HG03439 (cell line): ENCODE data around the gene ABCC9.
"Not testable (repeated sequence)": the region's sequence is repeated elsewhere in the genome, so short reads cannot be mapped to it uniquely, and the experiment has no call there.

ENCODE experiments used
- ATAC-seq: cut with Tn5 transposase; IDR thresholded peaks from one replicate; pipeline ENCODE4 v1.9.1; 2021; ENCODE audit warnings: mild to moderate bottlenecking, moderate library complexity; ENCODE audit not compliant: unreplicated experiment

ABCC9 gene

GRCh38 chr12:21819236-21819635 is 122.0 kb downstream of the ABCC9 start:
- no peak for ATAC-seq

DNA sequence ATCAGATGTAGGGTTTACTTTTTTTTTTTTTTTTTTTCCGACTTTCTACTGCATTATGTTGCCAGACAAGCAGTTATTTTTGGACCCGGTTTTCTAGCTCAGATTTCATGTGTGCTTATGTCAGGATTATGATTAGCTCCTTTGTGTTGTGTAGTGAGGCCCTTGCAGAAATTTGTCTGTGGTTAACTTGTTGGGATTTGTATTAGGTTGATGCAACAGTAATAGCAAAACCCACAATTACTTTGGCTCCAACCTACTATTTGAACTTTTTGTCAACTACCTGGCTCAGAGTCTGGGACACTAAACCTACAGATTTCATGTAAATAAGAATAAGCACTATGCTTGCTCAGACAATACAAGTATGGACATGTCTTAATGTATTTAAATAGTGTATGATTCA is 122.6 kb downstream of the ABCC9 start:
- ATAC-seq, result no peak

- ATAC-seq, result no peak
Measured at GRCh38 chr12:21815306-21816062, 125.7 kb downstream of the ABCC9 start.

- ATAC-seq, result no peak
Measured at GRCh38 chr12:21814814-21815213, 126.4 kb downstream of the ABCC9 start.

GRCh38 chr12:21814327-21814726 is 126.9 kb downstream of the ABCC9 start:
- no peak for ATAC-seq

DNA sequence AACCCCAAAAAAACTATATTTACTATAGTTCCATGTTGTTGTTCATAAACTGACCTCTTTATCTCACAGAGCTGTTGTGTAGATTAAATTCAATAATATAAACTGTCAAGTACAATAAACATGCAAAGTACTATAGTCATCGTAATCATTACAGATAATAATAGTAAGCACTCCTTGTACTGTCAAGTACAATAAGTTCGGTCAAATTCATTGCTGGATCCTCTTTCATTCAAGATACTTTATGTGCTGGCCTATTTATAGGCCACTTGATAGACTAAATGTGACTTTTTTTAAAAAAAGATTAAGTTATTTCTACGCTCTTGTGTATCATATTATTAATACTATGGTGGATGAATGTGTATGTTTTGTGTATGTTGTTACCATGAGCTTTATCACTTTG is 127.5 kb downstream of the ABCC9 start:
- no peak for ATAC-seq

DNA sequence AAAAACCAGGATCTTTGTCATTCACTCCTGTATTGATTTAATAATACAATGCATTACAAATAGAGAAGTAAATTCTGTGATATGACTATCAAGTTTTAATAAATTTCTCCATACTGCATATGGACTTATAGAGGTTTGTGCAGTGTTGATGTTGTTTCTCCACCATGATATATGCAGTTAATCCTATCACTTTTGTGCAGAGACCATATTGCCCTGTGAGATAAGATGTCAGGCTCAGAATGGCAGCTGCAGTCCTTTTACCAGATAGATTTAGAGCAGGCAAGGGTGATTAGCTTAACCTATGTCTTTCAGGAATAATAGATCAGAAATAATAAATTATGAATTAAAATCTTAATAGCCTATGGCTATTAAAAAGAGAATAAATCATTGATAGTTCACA is 128.1 kb downstream of the ABCC9 start:
- ATAC-seq, result no peak

DNA sequence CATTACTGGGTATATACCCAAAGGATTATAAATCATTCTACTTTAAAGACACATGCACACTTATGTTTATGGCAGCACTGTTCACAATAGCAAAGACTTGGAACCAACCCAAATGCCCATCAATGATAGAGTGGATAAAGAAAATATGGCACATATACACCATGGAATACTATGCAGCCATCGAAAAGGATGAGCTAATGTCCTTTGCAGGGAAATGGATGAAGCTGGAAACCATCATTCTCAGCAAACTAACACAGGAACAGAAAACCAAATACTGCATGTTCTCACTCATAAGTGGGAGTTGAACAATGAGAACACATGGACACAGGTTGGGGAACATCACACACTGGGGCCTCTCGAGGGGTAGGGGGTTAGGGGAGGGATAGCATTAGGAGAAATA is 128.9 kb downstream of the ABCC9 start:
- ATAC-seq, result not testable (repeated sequence)

- no peak for ATAC-seq
Measured at GRCh38 chr12:21809100-21809499, 132.1 kb downstream of the ABCC9 start.

- ATAC-seq, result no peak
Measured at GRCh38 chr12:21806255-21806654, 135.0 kb downstream of the ABCC9 start.

- ATAC-seq, result no peak
Measured at GRCh38 chr12:21801522-21802288, 139.5 kb downstream of the ABCC9 start.

DNA sequence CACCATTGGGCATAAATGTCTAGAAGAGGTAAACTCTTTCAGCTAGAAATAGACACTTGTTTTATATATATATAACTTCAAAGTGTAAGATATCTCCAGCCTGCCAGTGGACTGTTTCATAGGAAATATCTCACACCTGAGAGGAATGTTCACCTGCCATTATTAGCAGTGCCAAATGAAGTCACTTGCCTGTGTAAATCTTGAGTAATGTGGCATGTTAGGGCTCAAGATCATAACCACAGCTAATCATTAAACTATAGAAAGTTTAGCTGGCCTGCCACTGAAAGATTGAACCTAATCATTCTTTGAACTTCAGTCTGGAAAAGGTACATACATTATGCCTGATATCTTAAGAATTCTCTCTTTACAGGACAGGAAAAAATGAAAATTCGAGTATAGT is 141.2 kb downstream of the ABCC9 start:
- ATAC-seq, result no peak

- no peak for ATAC-seq
Measured at GRCh38 chr12:21797539-21797938, 143.7 kb downstream of the ABCC9 start.

- no peak for ATAC-seq
Measured at GRCh38 chr12:21795648-21796328, 145.4 kb downstream of the ABCC9 start.

DNA sequence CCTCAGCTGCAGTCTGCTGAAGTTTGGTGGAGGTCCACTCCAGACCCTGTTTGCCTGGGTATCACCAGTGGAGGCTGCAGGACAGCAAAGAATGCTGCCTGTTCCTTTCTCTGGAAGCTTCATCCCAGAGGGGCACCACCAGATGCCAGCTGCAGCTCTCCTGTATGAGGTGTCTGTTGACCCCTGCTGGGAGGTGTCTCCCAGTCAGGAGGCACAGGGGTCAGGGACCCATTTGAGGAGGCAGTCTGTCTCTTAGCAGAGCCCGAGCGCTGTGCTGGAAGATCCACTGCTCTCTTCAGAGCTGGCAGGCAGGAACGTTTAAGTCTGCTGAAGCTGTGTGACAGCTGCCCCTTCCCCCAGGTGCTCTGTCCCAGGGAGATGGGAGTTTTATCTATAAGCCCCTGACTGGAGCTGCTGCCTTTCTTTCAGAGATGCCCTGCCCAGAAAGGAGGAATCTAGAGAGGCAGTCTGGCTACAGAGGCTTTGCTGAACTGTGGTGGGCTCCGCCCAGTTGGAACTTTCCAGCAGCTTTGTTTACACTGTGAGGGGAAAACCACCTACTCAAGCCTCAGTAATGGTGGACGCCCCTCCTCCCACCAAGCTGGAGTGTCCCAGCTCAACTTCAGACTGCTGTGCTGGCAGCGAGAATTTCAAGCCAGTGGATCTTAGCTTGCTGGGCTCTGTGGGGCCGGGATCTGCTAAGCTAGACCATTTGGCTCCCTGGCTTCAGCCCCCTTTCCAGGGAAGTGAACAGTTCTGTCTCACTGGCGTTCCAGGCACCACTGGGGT is 146.2 kb downstream of the ABCC9 start:
- not testable (repeated sequence) for ATAC-seq

DNA sequence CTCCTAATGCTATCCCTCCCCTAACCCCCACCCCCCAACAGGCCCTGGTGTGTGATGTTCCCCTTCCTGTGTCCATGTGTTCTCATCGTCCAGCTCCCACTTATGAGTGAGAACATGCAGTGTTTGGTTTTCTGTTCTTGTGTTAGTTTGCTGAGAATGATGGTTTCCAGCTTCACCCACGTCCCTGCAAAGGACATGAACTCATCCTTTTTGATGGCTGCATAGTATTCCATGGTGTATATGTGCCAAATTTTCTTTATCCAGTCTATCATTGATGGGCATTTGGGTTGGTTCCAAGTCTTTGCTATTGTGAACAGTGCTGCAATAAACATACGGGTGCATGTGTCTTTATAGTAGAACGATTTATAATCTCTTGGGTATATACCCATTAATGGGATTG is 151.5 kb downstream of the ABCC9 start:
- ATAC-seq, result not testable (repeated sequence)

GRCh38 chr12:21788089-21788983 is 152.9 kb downstream of the ABCC9 start:
- no peak for ATAC-seq

- no peak for ATAC-seq
Measured at GRCh38 chr12:21786041-21786531, 155.1 kb downstream of the ABCC9 start.

GRCh38 chr12:21782723-21783122 is 158.5 kb downstream of the ABCC9 start:
- not testable (repeated sequence) for ATAC-seq

DNA sequence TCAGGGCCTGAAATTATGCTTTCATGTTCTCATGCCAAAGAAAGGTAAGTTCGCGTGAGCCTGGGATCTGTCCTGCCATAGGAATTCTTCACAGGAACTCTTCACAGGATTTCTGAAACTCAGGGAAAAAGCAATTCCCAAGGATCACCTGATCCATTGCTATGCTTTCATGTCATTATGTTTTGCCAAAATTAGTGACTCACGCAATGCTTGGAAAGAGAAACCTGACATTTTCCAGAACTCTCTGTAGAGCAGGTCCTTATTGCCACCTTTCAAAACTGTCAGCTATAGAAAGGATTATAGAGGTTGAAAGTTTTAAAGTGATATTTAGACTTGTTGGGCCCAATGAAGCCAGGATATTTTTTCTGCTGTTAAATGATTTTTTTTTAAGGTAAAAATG is 160.4 kb downstream of the ABCC9 start:
- ATAC-seq, result no peak
